ENCODE measurements around the gene NPHP1. TPM values are rescaled to one million over a fixed set of nuclear protein-coding genes. Genes with fewer than 3 reads are reported as not detected.

NPHP1 gene
- total RNA-seq, 4 donors from 2014 or later = 11.0 to 23.3 (median 12.8) TPM

- TF ChIP-seq POLR2A (IDR thresholded peaks at IDR 0.05) (no peak), CTCF (IDR thresholded peaks at IDR 0.05) (no peak)
- Histone ChIP-seq H3K4me3 (replicated peaks in 1 of 3) (no peak overlapping the region), H3K27ac (peak overlapping the region; percentile 77 to 96 (median 95)), H3K27me3 (no peaks in the 10 kb centered on the region), H3K4me1 (peaks cover 62 to 71% of the 10 kb centered on the region in 2 donors), H3K9me3 (no peaks in the 10 kb centered on the region), H3K36me3 (no peaks in the 10 kb centered on the region)
- intact Hi-C loops (cut with DNase I) = no loop called here
- no peak for DNase-seq
- WGBS, 2 donors = 94 to 96% methylated on average over 4 of the region's 4 CpGs
Measured at GRCh38 chr2:110105183-110105582, 99.6 kb downstream of the NPHP1 start.

- Histone ChIP-seq H3K27ac (peak overlapping the region; percentile 77 to 96 (median 95)), H3K4me3 (replicated peaks in 1 of 3) (no peak overlapping the region), H3K4me1 (peaks cover 62 to 73% of the 10 kb centered on the region in 2 donors), H3K9me3 (no peaks in the 10 kb centered on the region), H3K27me3 (no peaks in the 10 kb centered on the region), H3K36me3 (no peaks in the 10 kb centered on the region)
- DNase-seq = peak; percentile 87 to 88
- WGBS, 2 donors = 33 to 43% methylated on average over 10 of the region's 10 CpGs
- TF ChIP-seq CTCF (IDR thresholded peaks at IDR 0.05) (no peak), POLR2A (IDR thresholded peaks at IDR 0.05) (peak in 1 of 2 donors; percentile 62)
- intact Hi-C loops (cut with DNase I) = no loop called here
Measured at GRCh38 chr2:110104025-110104771, 100.6 kb downstream of the NPHP1 start.

- Histone ChIP-seq H3K27ac (peak overlapping the region; percentile 58 to 96 (median 95)), H3K4me1 (peaks cover 62 to 79% of the 10 kb centered on the region in 2 donors), H3K9me3 (no peaks in the 10 kb centered on the region), H3K27me3 (no peaks in the 10 kb centered on the region), H3K36me3 (no peaks in the 10 kb centered on the region), H3K4me3 (replicated peaks in 1 of 3) (no peak overlapping the region)
- no peak for DNase-seq
- intact Hi-C loops (cut with DNase I) = no loop called here
- TF ChIP-seq CTCF (IDR thresholded peaks at IDR 0.05) (no peak), POLR2A (IDR thresholded peaks at IDR 0.05) (no peak)
- WGBS, 2 donors = 85 to 97% methylated on average over 15 to 17 of the region's 20 CpGs
Measured at GRCh38 chr2:110103061-110103961, 101.5 kb downstream of the NPHP1 start.

GRCh38 chr2:110101901-110102803 is 102.7 kb downstream of the NPHP1 start:
- peaks cover 57 to 74% of the 10 kb centered on the region in 2 donors for H3K4me1 ChIP-seq
- 35 to 71% methylated on average over 6 to 9 of the region's 9 CpGs for WGBS, 2 donors
- H3K36me3 ChIP-seq = no peaks in the 10 kb centered on the region
- no peak overlapping the region for H3K4me3 ChIP-seq (replicated peaks in 1 of 3)
- intact Hi-C loops (cut with DNase I) = no loop called here
- peak overlapping the region; percentile 58 to 96 (median 95) for H3K27ac ChIP-seq
- no peaks in the 10 kb centered on the region for H3K9me3 ChIP-seq
- no peaks in the 10 kb centered on the region for H3K27me3 ChIP-seq
- no peak for TF ChIP-seq POLR2A (IDR thresholded peaks at IDR 0.05)
- no peak for TF ChIP-seq CTCF (IDR thresholded peaks at IDR 0.05)
- no peak for DNase-seq
